ENCODE results near the gene TFF2.

Gene TFF2

GRCh38 chr21:42324896-42325295, 25.9 kb downstream of the TFF2 start:
- H4K20me1 ChIP-seq (ENCODE audit: insufficient read depth): no peaks in the 10 kb centered on the region
- no peak overlapping the region for H2AFZ ChIP-seq (ENCODE audit: low read depth)
- no peak overlapping the region for H3K4me2 ChIP-seq
- TF ChIP-seq CTCF (conservative IDR thresholded peaks at IDR 0.05; ENCODE audit: low read depth, low read length): no peak
- H3K27ac ChIP-seq: no peak overlapping the region
- no peaks in the 10 kb centered on the region for H3K79me2 ChIP-seq (ENCODE audit: insufficient read depth, low read depth)
- no peaks in the 10 kb centered on the region; the same call in 1 of the 2 replicates for H3K27me3 ChIP-seq (ENCODE audit: insufficient read depth, low read depth)
- H3K4me3 ChIP-seq (IDR thresholded peaks at IDR 0.05; ENCODE audit: insufficient read depth, low read depth, low read length): no peak overlapping the region
- no peaks in the 10 kb centered on the region for H3K36me3 ChIP-seq (ENCODE audit: insufficient read depth)
- H3K9ac ChIP-seq: no peak overlapping the region
- H3K4me1 ChIP-seq (ENCODE audit: low read depth, poor library complexity, severe bottlenecking): no peaks in the 10 kb centered on the region

- no peak for TF ChIP-seq CTCF (conservative IDR thresholded peaks at IDR 0.05; ENCODE audit: low read depth, low read length)
- no peaks in the 10 kb centered on the region; the same call in 1 of the 2 replicates for H3K27me3 ChIP-seq (ENCODE audit: insufficient read depth, low read depth)
- no peak overlapping the region for H3K4me3 ChIP-seq (IDR thresholded peaks at IDR 0.05; ENCODE audit: insufficient read depth, low read depth, low read length)
- H2AFZ ChIP-seq (ENCODE audit: low read depth): no peak overlapping the region
- no peak overlapping the region for H3K27ac ChIP-seq
- no peak overlapping the region for H3K9ac ChIP-seq
- H3K4me2 ChIP-seq: no peak overlapping the region
- H3K36me3 ChIP-seq (ENCODE audit: insufficient read depth): no peaks in the 10 kb centered on the region
- no peaks in the 10 kb centered on the region for H4K20me1 ChIP-seq (ENCODE audit: insufficient read depth)
- H3K79me2 ChIP-seq (ENCODE audit: insufficient read depth, low read depth): no peaks in the 10 kb centered on the region
- H3K4me1 ChIP-seq (ENCODE audit: low read depth, poor library complexity, severe bottlenecking): no peaks in the 10 kb centered on the region
Observed at GRCh38 chr21:42321845-42322244, 28.9 kb downstream of the TFF2 start.

GRCh38 chr21:42321231-42321630, 29.6 kb downstream of the TFF2 start:
- H3K27ac ChIP-seq: no peak overlapping the region

GRCh38 chr21:42320791-42321190, 30.0 kb downstream of the TFF2 start:
- Histone ChIP-seq H3K4me2 (no peak overlapping the region), H3K4me1 (ENCODE audit: low read depth, poor library complexity, severe bottlenecking) (no peaks in the 10 kb centered on the region), H3K36me3 (ENCODE audit: insufficient read depth) (no peaks in the 10 kb centered on the region), H3K27me3 (ENCODE audit: insufficient read depth, low read depth) (peaks cover 4% of the 10 kb centered on the region; the same call in 1 of the 2 replicates), H3K9ac (no peak overlapping the region), H4K20me1 (ENCODE audit: insufficient read depth) (no peaks in the 10 kb centered on the region), H3K27ac (no peak overlapping the region), H3K4me3 (IDR thresholded peaks at IDR 0.05; ENCODE audit: insufficient read depth, low read depth, low read length) (no peak overlapping the region), H3K79me2 (ENCODE audit: insufficient read depth, low read depth) (no peaks in the 10 kb centered on the region), H2AFZ (ENCODE audit: low read depth) (no peak overlapping the region)
- no peak for TF ChIP-seq CTCF (conservative IDR thresholded peaks at IDR 0.05; ENCODE audit: low read depth, low read length)

More at GRCh38 chr21:42321231-42321630, 29.6 kb downstream of the TFF2 start:
- H2AFZ ChIP-seq (ENCODE audit: low read depth): no peak overlapping the region
- peaks cover 3% of the 10 kb centered on the region; the same call in 1 of the 2 replicates for H3K27me3 ChIP-seq (ENCODE audit: insufficient read depth, low read depth)
- H4K20me1 ChIP-seq (ENCODE audit: insufficient read depth): no peaks in the 10 kb centered on the region
- H3K4me1 ChIP-seq (ENCODE audit: low read depth, poor library complexity, severe bottlenecking): no peaks in the 10 kb centered on the region
- H3K4me3 ChIP-seq (IDR thresholded peaks at IDR 0.05; ENCODE audit: insufficient read depth, low read depth, low read length): no peak overlapping the region
- no peak overlapping the region for H3K9ac ChIP-seq
- H3K36me3 ChIP-seq (ENCODE audit: insufficient read depth): no peaks in the 10 kb centered on the region
- no peak for TF ChIP-seq CTCF (conservative IDR thresholded peaks at IDR 0.05; ENCODE audit: low read depth, low read length)
- H3K4me2 ChIP-seq: no peak overlapping the region
- H3K79me2 ChIP-seq (ENCODE audit: insufficient read depth, low read depth): no peaks in the 10 kb centered on the region
